ENCODE measurements around the gene KRTAP19-1.
A peak's percentile ranks its signal among the peaks of the same experiment; 100 is the strongest.

Gene KRTAP19-1

DNA sequence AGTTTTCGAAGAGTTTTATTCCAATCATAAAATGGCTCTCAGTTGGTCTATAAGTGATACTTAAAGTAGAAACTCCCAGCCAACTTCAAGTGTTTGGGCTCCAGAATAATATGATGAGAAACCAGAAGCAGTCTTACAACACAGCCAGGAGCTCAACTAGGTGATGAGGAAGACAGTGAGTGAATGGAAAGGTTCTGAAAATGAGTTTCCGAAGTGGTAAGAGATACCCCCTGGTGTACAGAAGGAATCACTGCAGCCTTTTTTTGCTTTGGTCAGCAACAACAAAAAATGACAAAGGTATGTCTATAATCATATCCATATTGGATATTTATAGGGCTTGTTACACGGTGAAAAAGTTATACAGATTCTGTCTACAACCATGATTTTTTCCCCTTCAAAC is 16.5 kb downstream of the KRTAP19-1 start:
- in situ Hi-C loops (cut with HindIII; ENCODE audit: low sequenced_read_pairs): no loop called here
- H3K4me3 ChIP-seq (ENCODE audit: low read depth, low read length): no peak overlapping the region
- DNase-seq (ENCODE audit: low read depth): no peak
- TF ChIP-seq, protein P1, sequence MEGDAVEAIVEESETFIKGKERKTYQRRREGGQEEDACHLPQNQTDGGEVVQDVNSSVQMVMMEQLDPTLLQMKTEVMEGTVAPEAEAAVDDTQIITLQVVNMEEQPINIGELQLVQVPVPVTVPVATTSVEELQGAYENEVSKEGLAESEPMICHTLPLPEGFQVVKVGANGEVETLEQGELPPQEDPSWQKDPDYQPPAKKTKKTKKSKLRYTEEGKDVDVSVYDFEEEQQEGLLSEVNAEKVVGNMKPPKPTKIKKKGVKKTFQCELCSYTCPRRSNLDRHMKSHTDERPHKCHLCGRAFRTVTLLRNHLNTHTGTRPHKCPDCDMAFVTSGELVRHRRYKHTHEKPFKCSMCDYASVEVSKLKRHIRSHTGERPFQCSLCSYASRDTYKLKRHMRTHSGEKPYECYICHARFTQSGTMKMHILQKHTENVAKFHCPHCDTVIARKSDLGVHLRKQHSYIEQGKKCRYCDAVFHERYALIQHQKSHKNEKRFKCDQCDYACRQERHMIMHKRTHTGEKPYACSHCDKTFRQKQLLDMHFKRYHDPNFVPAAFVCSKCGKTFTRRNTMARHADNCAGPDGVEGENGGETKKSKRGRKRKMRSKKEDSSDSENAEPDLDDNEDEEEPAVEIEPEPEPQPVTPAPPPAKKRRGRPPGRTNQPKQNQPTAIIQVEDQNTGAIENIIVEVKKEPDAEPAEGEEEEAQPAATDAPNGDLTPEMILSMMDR (IDR thresholded peaks at IDR 0.05; ENCODE audit: low read depth, low read length, missing control alignments): peak; percentile 50

DNA sequence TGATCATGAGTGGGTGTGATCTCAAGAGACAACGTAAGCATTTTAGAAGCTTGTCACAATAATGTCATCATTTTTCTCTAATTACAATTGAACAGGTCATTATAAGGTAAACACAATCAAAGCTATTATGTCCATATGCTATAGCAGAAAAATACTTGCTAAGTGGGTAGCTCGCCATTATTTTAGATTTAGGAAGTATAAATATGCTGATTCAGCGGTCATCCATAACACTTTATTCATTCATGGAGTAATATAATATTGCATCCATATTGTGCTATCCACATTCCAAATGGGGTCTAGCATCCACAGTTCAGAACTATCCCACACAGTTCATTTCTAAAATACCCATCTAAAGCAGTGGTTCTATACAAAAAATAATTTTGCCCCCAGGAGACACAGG is 31.7 kb downstream of the KRTAP19-1 start:
- no peak for DNase-seq (ENCODE audit: low read depth)
- TF ChIP-seq, protein P1 (IDR thresholded peaks at IDR 0.05; ENCODE audit: low read depth, low read length, missing control alignments): no peak
- no peak overlapping the region for H3K4me3 ChIP-seq (ENCODE audit: low read depth, low read length)
- in situ Hi-C loops (cut with HindIII; ENCODE audit: low sequenced_read_pairs): no loop called here

DNA sequence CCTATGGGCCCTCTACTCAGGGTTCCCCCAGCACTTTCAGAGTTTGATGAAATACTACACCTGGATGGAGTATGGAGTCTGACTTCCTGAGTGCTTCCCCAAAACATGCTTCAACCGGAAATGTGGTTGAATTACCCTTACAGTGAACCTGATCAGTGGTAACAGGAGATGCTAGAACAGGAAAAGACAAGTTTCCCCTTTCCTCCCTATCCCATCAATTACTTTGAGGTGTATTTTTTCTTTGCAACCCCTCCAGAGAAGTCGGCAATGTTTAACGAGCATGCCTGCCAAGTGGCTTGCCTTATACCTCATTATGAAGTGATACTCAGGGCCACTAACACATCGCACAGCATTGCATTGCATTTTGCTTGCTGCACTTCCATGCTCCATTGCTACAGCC is 33.1 kb downstream of the KRTAP19-1 start:
- TF ChIP-seq, protein P1 (IDR thresholded peaks at IDR 0.05; ENCODE audit: low read depth, low read length, missing control alignments): no peak
- in situ Hi-C loops (cut with HindIII; ENCODE audit: low sequenced_read_pairs): no loop called here
- DNase-seq (ENCODE audit: low read depth): no peak
- no peak overlapping the region for H3K4me3 ChIP-seq (ENCODE audit: low read depth, low read length)

DNA sequence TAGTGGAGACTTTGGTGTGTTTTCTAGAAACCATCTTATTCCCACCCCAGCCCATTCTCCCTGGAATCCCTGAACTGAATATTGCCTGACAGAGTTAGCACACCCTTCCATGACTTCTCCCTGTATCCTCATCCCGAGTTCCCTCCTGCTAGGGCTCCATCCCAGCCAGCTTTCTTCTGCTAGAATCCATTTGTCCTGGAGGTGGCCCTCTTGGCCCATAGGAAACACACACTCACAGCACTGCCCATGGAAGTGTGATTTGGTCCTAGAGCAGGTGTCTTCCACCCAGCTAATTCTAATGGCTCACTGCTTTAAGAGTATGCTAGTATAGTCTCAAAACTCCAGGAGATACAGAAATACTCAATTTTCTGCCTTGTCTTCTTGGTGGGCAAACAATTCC is 36.0 kb downstream of the KRTAP19-1 start:
- no peak overlapping the region for H3K4me3 ChIP-seq (ENCODE audit: low read depth, low read length)
- TF ChIP-seq, protein P1 (IDR thresholded peaks at IDR 0.05; ENCODE audit: low read depth, low read length, missing control alignments): no peak
- in situ Hi-C loops (cut with HindIII; ENCODE audit: low sequenced_read_pairs): no loop called here
- no peak for DNase-seq (ENCODE audit: low read depth)

DNA sequence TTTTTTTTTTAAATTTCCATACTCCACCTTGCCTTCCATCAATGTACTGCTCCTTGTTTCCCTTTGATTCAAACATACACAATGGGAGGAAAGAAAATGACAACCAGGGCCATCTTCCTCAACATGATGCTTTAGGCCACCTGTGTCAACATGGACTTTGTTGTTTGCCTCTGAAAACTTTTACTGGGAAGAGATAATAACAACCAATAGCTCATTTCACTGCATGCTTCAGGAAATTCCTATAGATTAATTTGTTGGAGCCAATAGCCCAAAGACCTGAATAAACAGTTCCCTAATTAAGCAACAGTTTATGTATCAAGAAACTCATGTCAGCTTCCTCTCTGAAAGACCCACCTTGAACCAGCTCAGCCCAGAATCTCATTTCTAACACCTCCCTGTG is 36.9 kb downstream of the KRTAP19-1 start:
- DNase-seq (ENCODE audit: low read depth): no peak
- TF ChIP-seq, protein P1 (IDR thresholded peaks at IDR 0.05; ENCODE audit: low read depth, low read length, missing control alignments): no peak
- in situ Hi-C loops (cut with HindIII; ENCODE audit: low sequenced_read_pairs): no loop called here
- H3K4me3 ChIP-seq (ENCODE audit: low read depth, low read length): no peak overlapping the region

DNA sequence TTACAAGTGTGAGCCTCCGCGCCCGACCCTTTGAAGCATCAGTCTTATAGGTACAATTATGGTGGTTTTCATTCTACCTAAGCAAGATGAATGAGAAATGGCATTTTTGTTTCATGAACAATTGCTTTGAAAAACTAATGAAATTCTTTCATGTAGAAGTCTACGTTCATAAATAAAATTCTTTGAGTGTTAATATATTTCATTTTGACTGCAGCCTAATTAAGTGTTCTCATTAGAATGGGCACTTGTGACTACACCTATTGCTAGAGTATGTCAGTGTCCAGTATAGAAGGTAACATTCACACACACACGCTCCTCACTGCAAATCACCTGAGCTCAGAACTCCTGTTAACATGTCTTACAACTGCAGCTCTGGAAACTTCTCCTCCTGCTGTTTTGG is 40.2 kb downstream of the KRTAP19-1 start, which contains the start of gene KRTAP15-1:
KRTAP15-1 (plus strand) TSS at position 301 of the 400 bp plus-strand sequence; CDS start at position 354, 53 bp downstream.
- no peak within 1 kb of the TSS for H3K4me3 ChIP-seq (ENCODE audit: low read depth, low read length)
- TF ChIP-seq, protein P1 (IDR thresholded peaks at IDR 0.05; ENCODE audit: low read depth, low read length, missing control alignments): no peak
- in situ Hi-C loops (cut with HindIII; ENCODE audit: low sequenced_read_pairs): no loop called here
- DNase-seq (ENCODE audit: low read depth): no peak
